ENCODE data around the gene DST.

The DST gene

DNA sequence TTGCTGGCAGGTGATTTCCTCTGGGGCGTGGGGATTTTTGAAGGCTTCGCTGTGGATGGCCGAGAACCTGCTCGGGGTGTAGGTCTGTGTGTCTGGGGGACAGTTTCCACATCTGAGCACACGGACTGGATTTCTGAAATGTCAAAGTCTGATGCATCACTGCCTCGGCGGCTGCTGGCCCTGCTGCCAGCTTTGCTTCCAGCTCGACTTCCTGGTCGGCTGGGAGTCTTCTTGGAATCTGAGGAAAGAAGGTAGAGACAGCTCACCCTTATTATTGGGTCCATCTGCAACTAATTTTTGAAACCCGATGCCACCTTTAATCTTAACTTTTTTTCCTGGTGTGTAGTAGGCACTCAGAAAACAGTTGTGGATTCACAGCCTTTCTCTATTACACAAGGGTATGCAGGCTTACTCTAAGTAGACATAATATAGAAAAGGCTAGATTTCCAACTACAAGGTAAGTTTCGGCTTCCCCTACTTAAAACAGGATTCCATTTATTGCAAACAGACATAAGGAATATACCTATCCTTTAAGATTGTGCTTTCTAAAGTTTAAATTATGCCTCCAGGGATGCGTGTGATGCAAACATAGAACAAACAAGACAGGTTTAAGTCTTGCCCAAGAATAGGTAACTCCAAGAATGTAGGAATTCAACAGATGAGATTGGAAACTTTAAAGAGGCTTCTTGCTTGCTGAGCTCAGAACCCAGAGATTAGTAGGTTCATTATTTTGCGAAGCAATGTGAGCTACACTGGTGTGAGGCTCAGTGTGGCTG, 183.5 kb downstream of the DST start:
- no peak for DNase-seq
- Histone ChIP-seq H3K4me1 (ENCODE audit: low read length) (no peaks in the 10 kb centered on the region), H3F3A (ENCODE audit: insufficient read depth, low read length) (no peaks in the 10 kb centered on the region), H3K79me2 (ENCODE audit: low read length) (no peaks in the 10 kb centered on the region), H3K9ac (ENCODE audit: low read length) (no peak overlapping the region), H2AFZ (ENCODE audit: low read length) (no peak overlapping the region), H3K4me2 (ENCODE audit: low read depth, low read length) (no peak overlapping the region), H4K20me1 (ENCODE audit: insufficient read depth, low read length) (no peaks in the 10 kb centered on the region), H3K9me3 (replicated peaks; ENCODE audit: insufficient read depth, low read length) (no peaks in the 10 kb centered on the region), H3K9me2 (replicated peaks; ENCODE audit: insufficient read depth, low read length) (no peaks in the 10 kb centered on the region), H3K4me3 (ENCODE audit: low read length) (no peak overlapping the region), H3K36me3 (replicated peaks; ENCODE audit: insufficient read depth, low read length) (peaks cover 8% of the 10 kb centered on the region; the same call in 1 of the 2 replicates), H3K27ac (ENCODE audit: low read length) (no peak overlapping the region), H3K27me3 (replicated peaks; ENCODE audit: insufficient read depth, low read length) (no peaks in the 10 kb centered on the region)
- TF ChIP-seq EZH2phosphoT487 (IDR thresholded peaks at IDR 0.05; ENCODE audit: low read length) (no peak), EZH2 (optimal IDR thresholded peaks at IDR 0.05; ENCODE audit: low read depth, low read length) (no peak)
- TF ChIP-seq, protein P1, sequence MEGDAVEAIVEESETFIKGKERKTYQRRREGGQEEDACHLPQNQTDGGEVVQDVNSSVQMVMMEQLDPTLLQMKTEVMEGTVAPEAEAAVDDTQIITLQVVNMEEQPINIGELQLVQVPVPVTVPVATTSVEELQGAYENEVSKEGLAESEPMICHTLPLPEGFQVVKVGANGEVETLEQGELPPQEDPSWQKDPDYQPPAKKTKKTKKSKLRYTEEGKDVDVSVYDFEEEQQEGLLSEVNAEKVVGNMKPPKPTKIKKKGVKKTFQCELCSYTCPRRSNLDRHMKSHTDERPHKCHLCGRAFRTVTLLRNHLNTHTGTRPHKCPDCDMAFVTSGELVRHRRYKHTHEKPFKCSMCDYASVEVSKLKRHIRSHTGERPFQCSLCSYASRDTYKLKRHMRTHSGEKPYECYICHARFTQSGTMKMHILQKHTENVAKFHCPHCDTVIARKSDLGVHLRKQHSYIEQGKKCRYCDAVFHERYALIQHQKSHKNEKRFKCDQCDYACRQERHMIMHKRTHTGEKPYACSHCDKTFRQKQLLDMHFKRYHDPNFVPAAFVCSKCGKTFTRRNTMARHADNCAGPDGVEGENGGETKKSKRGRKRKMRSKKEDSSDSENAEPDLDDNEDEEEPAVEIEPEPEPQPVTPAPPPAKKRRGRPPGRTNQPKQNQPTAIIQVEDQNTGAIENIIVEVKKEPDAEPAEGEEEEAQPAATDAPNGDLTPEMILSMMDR (IDR thresholded peaks at IDR 0.05; ENCODE audit: low read length) = no peak

DNA sequence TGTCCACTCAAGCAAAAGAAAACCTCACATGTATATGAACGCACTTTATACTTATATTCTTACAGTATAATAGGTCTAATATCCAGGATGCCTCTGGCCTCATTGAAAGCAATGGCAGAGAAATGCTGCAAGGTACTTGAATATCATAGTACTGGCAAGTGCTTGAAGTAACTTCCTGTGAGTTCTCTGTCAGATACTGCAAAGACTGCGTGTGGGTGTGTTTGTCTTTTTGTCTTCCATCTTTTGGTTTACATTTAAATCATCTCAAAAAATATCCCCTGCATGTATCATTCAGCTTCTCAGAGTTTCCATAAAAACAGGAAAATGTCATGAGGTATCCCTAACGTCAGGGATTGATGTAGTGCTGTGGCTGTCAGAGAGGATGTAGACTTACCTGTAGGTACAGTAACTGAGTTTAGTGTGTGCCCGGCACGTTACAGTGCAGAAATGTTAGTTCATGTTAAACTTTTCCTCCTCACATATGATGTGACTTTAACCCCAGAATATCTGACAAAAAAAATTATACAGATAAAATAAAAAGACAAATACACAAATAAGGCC, 184.3 kb downstream of the DST start:
- no peaks in the 10 kb centered on the region for H3K27me3 ChIP-seq (replicated peaks; ENCODE audit: insufficient read depth, low read length)
- H3K4me2 ChIP-seq (ENCODE audit: low read depth, low read length) = no peak overlapping the region
- peaks cover 8% of the 10 kb centered on the region; the same call in 1 of the 2 replicates for H3K36me3 ChIP-seq (replicated peaks; ENCODE audit: insufficient read depth, low read length)
- H2AFZ ChIP-seq (ENCODE audit: low read length) = no peak overlapping the region
- H3K9ac ChIP-seq (ENCODE audit: low read length) = no peak overlapping the region
- DNase-seq = no peak
- no peaks in the 10 kb centered on the region for H3K4me1 ChIP-seq (ENCODE audit: low read length)
- no peaks in the 10 kb centered on the region for H3K9me3 ChIP-seq (replicated peaks; ENCODE audit: insufficient read depth, low read length)
- H3F3A ChIP-seq (ENCODE audit: insufficient read depth, low read length) = no peaks in the 10 kb centered on the region
- TF ChIP-seq EZH2 (optimal IDR thresholded peaks at IDR 0.05; ENCODE audit: low read depth, low read length) = no peak
- TF ChIP-seq, protein P1 (IDR thresholded peaks at IDR 0.05; ENCODE audit: low read length) = no peak
- TF ChIP-seq EZH2phosphoT487 (IDR thresholded peaks at IDR 0.05; ENCODE audit: low read length) = no peak
- H3K9me2 ChIP-seq (replicated peaks; ENCODE audit: insufficient read depth, low read length) = no peaks in the 10 kb centered on the region
- no peaks in the 10 kb centered on the region for H4K20me1 ChIP-seq (ENCODE audit: insufficient read depth, low read length)
- no peak overlapping the region for H3K27ac ChIP-seq (ENCODE audit: low read length)
- H3K79me2 ChIP-seq (ENCODE audit: low read length) = no peaks in the 10 kb centered on the region
- no peak overlapping the region for H3K4me3 ChIP-seq (ENCODE audit: low read length)

DNA sequence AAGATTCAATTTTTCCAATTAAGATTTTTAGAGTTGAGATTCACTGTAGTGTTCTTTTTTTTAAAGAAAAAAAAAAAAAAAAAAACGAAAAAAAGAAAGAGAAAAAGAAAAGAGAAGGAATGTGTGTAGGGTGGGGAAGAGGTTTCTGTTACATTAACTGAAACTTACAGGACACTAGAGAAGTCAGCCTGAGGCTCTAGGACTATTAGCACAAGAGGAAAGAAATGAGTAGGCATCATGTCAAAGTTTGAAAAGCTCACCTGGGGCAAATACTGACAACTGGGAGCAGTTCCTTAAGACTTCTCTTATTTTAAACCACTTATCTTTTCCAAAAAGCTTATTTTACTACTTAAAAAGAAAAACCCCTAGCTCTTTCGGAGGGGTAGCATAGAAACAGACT, 185.9 kb downstream of the DST start:
- Histone ChIP-seq H3K79me2 (ENCODE audit: low read length) (no peaks in the 10 kb centered on the region), H3K4me2 (ENCODE audit: low read depth, low read length) (no peak overlapping the region), H3F3A (ENCODE audit: insufficient read depth, low read length) (no peaks in the 10 kb centered on the region), H3K4me1 (ENCODE audit: low read length) (no peaks in the 10 kb centered on the region), H3K9me2 (replicated peaks; ENCODE audit: insufficient read depth, low read length) (no peaks in the 10 kb centered on the region), H3K4me3 (ENCODE audit: low read length) (no peak overlapping the region), H3K9me3 (replicated peaks; ENCODE audit: insufficient read depth, low read length) (no peaks in the 10 kb centered on the region), H4K20me1 (ENCODE audit: insufficient read depth, low read length) (no peaks in the 10 kb centered on the region), H3K36me3 (replicated peaks; ENCODE audit: insufficient read depth, low read length) (peaks cover 5% of the 10 kb centered on the region; the same call in 1 of the 2 replicates), H3K27me3 (replicated peaks; ENCODE audit: insufficient read depth, low read length) (no peaks in the 10 kb centered on the region), H3K9ac (ENCODE audit: low read length) (no peak overlapping the region), H3K27ac (ENCODE audit: low read length) (no peak overlapping the region), H2AFZ (ENCODE audit: low read length) (no peak overlapping the region)
- TF ChIP-seq, protein P1 (IDR thresholded peaks at IDR 0.05; ENCODE audit: low read length) = no peak
- TF ChIP-seq EZH2 (optimal IDR thresholded peaks at IDR 0.05; ENCODE audit: low read depth, low read length) = no peak
- TF ChIP-seq EZH2phosphoT487 (IDR thresholded peaks at IDR 0.05; ENCODE audit: low read length) = no peak
- no peak for DNase-seq
